A673 (cell line): Measurements from ENCODE around the gene UNKL. TPM values are rescaled to one million over a fixed set of nuclear protein-coding genes. Genes with fewer than 3 reads are reported as not detected.

Source experiments
- BruUV-seq: library from RNA; stranded (reverse); fragments of 400-500 nt; replicated peaks from 2 replicates; lab custom pipeline; 2021; lab: Mats Ljungman, UMichigan
- CTCF ChIA-PET: fragments of 300-600 bp; sonication (Branson Sonifier 250); formaldehyde crosslinking; loops from one replicate; lab custom pipeline; 2022; ENCODE audit warnings: antibody characterized with exemption; lab: Charles Lee
- POLR2A ChIA-PET: fragments of 300-600 bp; sonication (Branson Sonifier 250); formaldehyde crosslinking; loops from one replicate; lab custom pipeline; 2022; ENCODE audit warnings: antibody characterized with exemption; ENCODE audit not compliant: low non-redundant PET; lab: Charles Lee
- DNase-seq: peaks from one replicate; pipeline ENCODE4 v3.0.0-alpha.2; 2015; ENCODE audit warnings: low spot score
- H3K27ac ChIP-seq: fragments of 200-600 bp; sonication (generic); 2 replicates; pipeline ENCODE4 v1.5.1; 2016; ENCODE audit warnings: mixed run types, low read depth, mild to moderate bottlenecking, mixed read lengths, antibody characterized with exemption, low read length; ENCODE audit not compliant: poor library complexity, severe bottlenecking
- H3K27me3 ChIP-seq: fragments of 200-600 bp; sonication (generic); replicated peaks from 2 replicates; pipeline ENCODE4 v1.6.1; 2017; ENCODE audit warnings: mixed run types, low read depth, mild to moderate bottlenecking, mixed read lengths, antibody characterized with exemption, low read length; ENCODE audit not compliant: insufficient read depth, poor library complexity
- H3K36me3 ChIP-seq: fragments of 200-600 bp; sonication (generic); 2 replicates; pipeline ENCODE4 v1.6.1; 2016; ENCODE audit warnings: mixed run types, mild to moderate bottlenecking, mixed read lengths, antibody characterized with exemption, low read length; ENCODE audit not compliant: insufficient read depth, poor library complexity, severe bottlenecking
- H3K4me1 ChIP-seq: fragments of 200-600 bp; sonication (generic); 2 replicates; pipeline ENCODE4 v1.6.1; 2017; ENCODE audit warnings: mixed run types, mild to moderate bottlenecking, mixed read lengths, antibody characterized with exemption, low read length; ENCODE audit not compliant: insufficient read depth, poor library complexity, severe bottlenecking
- H3K4me3 ChIP-seq: fragments of 200-600 bp; sonication (generic); 2 replicates; pipeline ENCODE4 v1.5.1; 2016; ENCODE audit warnings: low read depth, mixed run types, mild to moderate bottlenecking, mixed read lengths, low read length; ENCODE audit not compliant: poor library complexity, severe bottlenecking
- H3K9me3 ChIP-seq: fragments of 200-600 bp; sonication (generic); 2 replicates; pipeline ENCODE4 v1.6.1; 2016; ENCODE audit warnings: mixed run types, low read depth, mild to moderate bottlenecking, mixed read lengths, antibody characterized with exemption, low read length; ENCODE audit not compliant: poor library complexity, severe bottlenecking
- EZH2 ChIP-seq: fragments of 200-600 bp; sonication (generic); IDR thresholded peaks from 2 replicates; pipeline ENCODE4 v1.6.1; 2017; ENCODE audit warnings: borderline replicate concordance, low read depth, mild to moderate bottlenecking, mixed read lengths, antibody characterized with exemption, low read length; ENCODE audit not compliant: poor library complexity, severe bottlenecking
- intact Hi-C: fragments of 100-400 bp; cut with micrococcal nuclease; formaldehyde crosslinking; loops from one replicate; pipeline ENCODE4 v1.10.0; 2022; ENCODE audit not compliant: unreplicated experiment
- total RNA-seq: library from RNA; stranded (reverse); gene quantifications from 2 replicates; pipeline ENCODE4 v1.2.3, GENCODE V29; 2021
- TF ChIP-seq, protein P1 (sequence below): fragments of 300-800, 200-600 bp; sonication (generic); conservative IDR thresholded peaks from 2 replicates; pipeline ENCODE4 v1.5.1; 2017; ENCODE audit warnings: low read depth, mild to moderate bottlenecking, antibody characterized with exemption, low read length, moderate library complexity, mixed read lengths

UNKL gene
- total RNA-seq, 1 experiment from 2014 or later: 88.5 TPM

DNA sequence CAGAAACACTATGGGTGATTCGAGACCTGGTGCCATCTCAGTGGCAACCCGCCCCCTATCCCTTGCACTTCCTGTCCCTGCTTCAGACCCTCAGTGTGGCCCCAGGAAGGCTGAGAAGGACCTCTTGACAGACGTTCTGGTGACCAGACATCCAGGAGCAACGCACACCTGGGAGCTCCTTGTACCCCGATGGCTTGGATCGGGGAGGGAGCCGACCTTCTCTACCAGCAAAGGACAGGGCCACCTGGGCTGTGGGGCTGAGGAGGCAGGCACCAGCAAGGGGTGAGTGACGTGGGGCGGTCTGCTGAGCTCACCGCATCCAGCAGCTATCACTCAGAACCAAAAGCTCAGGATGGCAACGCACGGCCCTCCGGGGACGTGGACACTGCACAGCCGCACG is 27.2 kb downstream of the UNKL start:
- BruUV-seq: no TSS peak
- Histone ChIP-seq H3K4me1 (no peaks in the 10 kb centered on the region), H3K27me3 (no peaks in the 10 kb centered on the region), H3K27ac (no peak overlapping the region), H3K4me3 (no peak overlapping the region), H3K36me3 (no peaks in the 10 kb centered on the region), H3K9me3 (no peaks in the 10 kb centered on the region)
- no peak for TF ChIP-seq EZH2
- TF ChIP-seq, protein P1, sequence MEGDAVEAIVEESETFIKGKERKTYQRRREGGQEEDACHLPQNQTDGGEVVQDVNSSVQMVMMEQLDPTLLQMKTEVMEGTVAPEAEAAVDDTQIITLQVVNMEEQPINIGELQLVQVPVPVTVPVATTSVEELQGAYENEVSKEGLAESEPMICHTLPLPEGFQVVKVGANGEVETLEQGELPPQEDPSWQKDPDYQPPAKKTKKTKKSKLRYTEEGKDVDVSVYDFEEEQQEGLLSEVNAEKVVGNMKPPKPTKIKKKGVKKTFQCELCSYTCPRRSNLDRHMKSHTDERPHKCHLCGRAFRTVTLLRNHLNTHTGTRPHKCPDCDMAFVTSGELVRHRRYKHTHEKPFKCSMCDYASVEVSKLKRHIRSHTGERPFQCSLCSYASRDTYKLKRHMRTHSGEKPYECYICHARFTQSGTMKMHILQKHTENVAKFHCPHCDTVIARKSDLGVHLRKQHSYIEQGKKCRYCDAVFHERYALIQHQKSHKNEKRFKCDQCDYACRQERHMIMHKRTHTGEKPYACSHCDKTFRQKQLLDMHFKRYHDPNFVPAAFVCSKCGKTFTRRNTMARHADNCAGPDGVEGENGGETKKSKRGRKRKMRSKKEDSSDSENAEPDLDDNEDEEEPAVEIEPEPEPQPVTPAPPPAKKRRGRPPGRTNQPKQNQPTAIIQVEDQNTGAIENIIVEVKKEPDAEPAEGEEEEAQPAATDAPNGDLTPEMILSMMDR: no peak
- ChIA-PET CTCF (no interaction called here), POLR2A (no interaction called here)
- intact Hi-C loops: no loop called here
- DNase-seq: no peak

DNA sequence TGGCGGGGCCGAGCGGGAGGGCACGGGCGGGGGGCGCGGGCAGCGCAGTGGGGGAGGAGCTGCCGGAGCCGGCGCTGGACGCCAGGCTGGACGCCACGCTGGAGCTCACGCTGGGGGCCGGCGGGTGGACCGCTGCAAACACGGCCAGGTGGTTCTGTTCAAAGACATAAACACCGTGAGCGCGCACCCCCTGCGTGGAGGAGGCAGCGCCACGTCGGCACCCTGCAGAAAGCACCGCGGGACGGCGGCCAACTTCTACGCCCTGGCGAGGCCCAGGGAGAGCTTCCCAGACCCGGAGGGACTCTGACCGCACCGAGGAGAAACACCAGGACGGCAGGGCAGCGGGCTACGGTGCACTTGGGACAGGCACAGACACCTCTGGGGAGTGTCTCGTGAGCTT is 29.3 kb downstream of the UNKL start:
- CTCF ChIA-PET: no interaction called here
- no TSS peak for BruUV-seq

DNA sequence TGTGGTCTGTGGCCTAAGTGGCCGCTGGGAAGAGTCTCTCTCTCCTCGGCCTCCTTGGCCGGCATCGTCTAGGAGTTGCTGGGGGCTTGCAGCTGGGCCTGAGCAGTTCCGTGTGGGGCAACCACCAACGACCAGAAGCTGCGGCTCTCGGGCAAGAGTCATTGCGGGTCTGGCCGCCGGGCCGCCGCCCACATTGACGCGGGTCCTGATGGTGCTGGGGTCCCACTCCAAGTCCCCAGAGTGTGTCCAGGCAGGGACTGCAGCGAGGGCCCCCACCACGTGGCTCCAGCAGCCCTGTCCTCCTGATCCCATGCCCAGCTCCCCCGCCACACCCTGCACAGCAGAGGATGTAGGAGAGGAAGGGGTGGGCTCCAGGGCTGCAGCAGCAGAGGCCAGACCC is 30.9 kb downstream of the UNKL start:
- ChIA-PET POLR2A (no interaction called here), CTCF (no interaction called here)
- DNase-seq: no peak
- peaks cover 5% of the 10 kb centered on the region for H3K4me1 ChIP-seq
- no peak overlapping the region for H3K27ac ChIP-seq
- intact Hi-C loops: no loop called here
- no peaks in the 10 kb centered on the region for H3K27me3 ChIP-seq
- TF ChIP-seq, protein P1: no peak
- no TSS peak for BruUV-seq
- no peaks in the 10 kb centered on the region for H3K9me3 ChIP-seq
- H3K36me3 ChIP-seq: no peaks in the 10 kb centered on the region
- no peak overlapping the region for H3K4me3 ChIP-seq

More for the DNA sequence above, 29.3 kb downstream of the UNKL start:
- Histone ChIP-seq H3K27ac (no peak overlapping the region), H3K4me1 (no peaks in the 10 kb centered on the region), H3K27me3 (no peaks in the 10 kb centered on the region), H3K36me3 (no peaks in the 10 kb centered on the region), H3K4me3 (no peak overlapping the region), H3K9me3 (no peaks in the 10 kb centered on the region)
- TF ChIP-seq EZH2: no peak
- TF ChIP-seq, protein P1: no peak
- no peak for DNase-seq
- intact Hi-C loops: no loop called here
- POLR2A ChIA-PET: no interaction called here
